WTC11 (cell line): ENCODE results near the gene PLTP. TPM values are rescaled to one million over a fixed set of nuclear protein-coding genes. Genes with fewer than 3 reads are reported as not detected.

Experiments
- ATAC-seq: fragments of 200-7000 bp; cut with Tn5 transposase; 2 replicates; pipeline ENCODE4 v1.10.0; 2021; ENCODE audit warnings: mild to moderate bottlenecking, moderate library complexity
- CTCF ChIA-PET: fragments of 300-600 bp; sonication (Branson Sonifier 250); formaldehyde crosslinking; loops from one replicate; lab custom pipeline; 2021; ENCODE audit warnings: antibody characterized with exemption; lab: Charles Lee
- POLR2A ChIA-PET: fragments of 350-600 bp; sonication (Branson Sonifier 250); formaldehyde crosslinking; loops from one replicate; lab custom pipeline; 2021; ENCODE audit warnings: antibody characterized with exemption; lab: Charles Lee
- DNase-seq: peaks from one replicate; pipeline ENCODE4 v3.0.0; 2021; ENCODE audit warnings: low spot score
- H3K27ac Mint-ChIP-seq: 2 replicates; pipeline ENCODE4 v1.8.0; 2021; ENCODE audit warnings: mixed read lengths
- H3K27me3 Mint-ChIP-seq: 2 replicates; pipeline ENCODE4 v1.8.0; 2021; ENCODE audit warnings: low read depth, mild to moderate bottlenecking, moderate library complexity, mixed read lengths
- H3K36me3 Mint-ChIP-seq: 2 replicates; pipeline ENCODE4 v1.8.0; 2021; ENCODE audit warnings: mixed read lengths
- H3K4me1 Mint-ChIP-seq: 2 replicates; pipeline ENCODE4 v1.8.0; 2022; ENCODE audit warnings: mixed read lengths
- H3K4me3 Mint-ChIP-seq: 2 replicates; pipeline ENCODE4 v1.8.0; 2021; ENCODE audit warnings: mild to moderate bottlenecking, moderate library complexity, mixed read lengths
- H3K9me3 Mint-ChIP-seq: 2 replicates; pipeline ENCODE4 v1.8.0; 2021; ENCODE audit warnings: mixed read lengths
- total RNA-seq: library from RNA; stranded (reverse); gene quantifications from 3 replicates; pipeline ENCODE4 v1.2.3, GENCODE V29; 2021
- TF ChIP-seq, protein P1 (sequence below): fragments of 200-600 bp; IDR thresholded peaks from 2 replicates; pipeline ENCODE4 v1.8.0; 2022; ENCODE audit warnings: antibody characterized with exemption
- TF ChIP-seq, protein P2 (sequence below): sonication (generic); formaldehyde crosslinking; IDR thresholded peaks from 2 replicates; pipeline ENCODE4 v1.8.0; 2023; ENCODE audit warnings: mild to moderate bottlenecking, missing genetic modification reagents

PLTP gene
- total RNA-seq, 1 experiment from 2014 or later = 109 TPM

DNA sequence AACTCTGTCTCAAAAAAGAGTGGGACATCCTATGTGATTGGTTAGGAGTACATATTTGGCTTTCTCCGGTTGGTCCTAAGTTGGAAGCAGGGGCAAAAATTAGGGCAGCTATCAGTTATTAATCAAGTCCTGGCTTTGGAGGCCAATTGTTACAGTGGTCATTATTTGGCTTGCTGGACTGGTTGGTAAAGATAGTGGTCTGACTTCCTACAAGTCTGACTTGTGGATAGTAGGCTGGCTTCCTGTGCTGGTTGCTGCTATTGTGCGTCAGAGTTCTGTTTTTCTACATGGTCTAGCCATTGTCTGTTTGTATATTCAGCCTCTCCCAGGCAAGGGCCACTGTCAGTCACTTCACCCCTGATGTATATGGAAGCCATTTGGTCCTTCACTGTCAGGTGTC lies 61.7 kb downstream of the PLTP start (continued):
- TF ChIP-seq, protein P1, sequence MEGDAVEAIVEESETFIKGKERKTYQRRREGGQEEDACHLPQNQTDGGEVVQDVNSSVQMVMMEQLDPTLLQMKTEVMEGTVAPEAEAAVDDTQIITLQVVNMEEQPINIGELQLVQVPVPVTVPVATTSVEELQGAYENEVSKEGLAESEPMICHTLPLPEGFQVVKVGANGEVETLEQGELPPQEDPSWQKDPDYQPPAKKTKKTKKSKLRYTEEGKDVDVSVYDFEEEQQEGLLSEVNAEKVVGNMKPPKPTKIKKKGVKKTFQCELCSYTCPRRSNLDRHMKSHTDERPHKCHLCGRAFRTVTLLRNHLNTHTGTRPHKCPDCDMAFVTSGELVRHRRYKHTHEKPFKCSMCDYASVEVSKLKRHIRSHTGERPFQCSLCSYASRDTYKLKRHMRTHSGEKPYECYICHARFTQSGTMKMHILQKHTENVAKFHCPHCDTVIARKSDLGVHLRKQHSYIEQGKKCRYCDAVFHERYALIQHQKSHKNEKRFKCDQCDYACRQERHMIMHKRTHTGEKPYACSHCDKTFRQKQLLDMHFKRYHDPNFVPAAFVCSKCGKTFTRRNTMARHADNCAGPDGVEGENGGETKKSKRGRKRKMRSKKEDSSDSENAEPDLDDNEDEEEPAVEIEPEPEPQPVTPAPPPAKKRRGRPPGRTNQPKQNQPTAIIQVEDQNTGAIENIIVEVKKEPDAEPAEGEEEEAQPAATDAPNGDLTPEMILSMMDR = no peak
- TF ChIP-seq, all 79 proteins: peak for 0

DNA sequence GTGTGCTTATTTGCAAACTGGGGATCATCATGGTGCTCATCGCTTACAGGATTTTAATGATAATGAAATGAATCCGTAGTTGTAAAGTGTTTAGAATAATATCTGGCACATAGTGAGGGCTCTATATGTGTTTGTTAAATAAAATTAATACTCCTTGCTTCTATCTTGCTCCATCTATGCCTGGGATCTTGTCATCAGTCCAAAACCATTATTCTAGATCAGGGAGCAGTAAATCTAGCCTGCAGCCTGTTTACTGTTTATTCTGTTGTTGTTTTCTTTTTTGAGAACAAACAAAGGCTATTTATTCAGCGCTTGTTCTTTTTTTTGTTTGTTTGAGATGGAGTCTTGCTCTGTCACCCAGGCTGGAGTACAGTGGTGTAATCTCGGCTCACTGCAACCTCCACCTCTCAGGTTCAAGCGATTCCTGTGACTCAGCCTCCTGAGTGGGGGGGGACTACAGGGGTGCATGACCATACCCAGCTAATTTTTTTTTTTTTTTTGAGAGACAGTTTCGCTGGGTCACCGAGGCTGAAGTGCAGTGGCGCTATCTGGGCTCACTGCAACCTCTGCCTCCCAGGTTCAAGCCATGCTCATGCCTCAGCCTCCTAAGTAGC lies 62.9 kb downstream of the PLTP start:
- CTCF ChIA-PET = interaction anchor here (2.0 kb wide), 1 partner anchor 41 kb away, joined by 4 read pairs; no protein-coding TSS in a partner anchor

More for the DNA sequence above, 62.9 kb downstream of the PLTP start:
- no peaks in the 10 kb centered on the region for H3K9me3 Mint-ChIP-seq
- H3K27me3 Mint-ChIP-seq = no peaks in the 10 kb centered on the region
- ATAC-seq (no peak), DNase-seq (no peak)
- peaks cover 28% of the 10 kb centered on the region for H3K4me1 Mint-ChIP-seq
- H3K4me3 Mint-ChIP-seq = no peak overlapping the region
- POLR2A ChIA-PET = interaction anchor here (0.7 kb wide), 1 partner anchor 18 kb away, joined by 7 read pairs; no protein-coding TSS in a partner anchor
- peaks cover 32% of the 10 kb centered on the region for H3K36me3 Mint-ChIP-seq
- TF ChIP-seq, protein P2, sequence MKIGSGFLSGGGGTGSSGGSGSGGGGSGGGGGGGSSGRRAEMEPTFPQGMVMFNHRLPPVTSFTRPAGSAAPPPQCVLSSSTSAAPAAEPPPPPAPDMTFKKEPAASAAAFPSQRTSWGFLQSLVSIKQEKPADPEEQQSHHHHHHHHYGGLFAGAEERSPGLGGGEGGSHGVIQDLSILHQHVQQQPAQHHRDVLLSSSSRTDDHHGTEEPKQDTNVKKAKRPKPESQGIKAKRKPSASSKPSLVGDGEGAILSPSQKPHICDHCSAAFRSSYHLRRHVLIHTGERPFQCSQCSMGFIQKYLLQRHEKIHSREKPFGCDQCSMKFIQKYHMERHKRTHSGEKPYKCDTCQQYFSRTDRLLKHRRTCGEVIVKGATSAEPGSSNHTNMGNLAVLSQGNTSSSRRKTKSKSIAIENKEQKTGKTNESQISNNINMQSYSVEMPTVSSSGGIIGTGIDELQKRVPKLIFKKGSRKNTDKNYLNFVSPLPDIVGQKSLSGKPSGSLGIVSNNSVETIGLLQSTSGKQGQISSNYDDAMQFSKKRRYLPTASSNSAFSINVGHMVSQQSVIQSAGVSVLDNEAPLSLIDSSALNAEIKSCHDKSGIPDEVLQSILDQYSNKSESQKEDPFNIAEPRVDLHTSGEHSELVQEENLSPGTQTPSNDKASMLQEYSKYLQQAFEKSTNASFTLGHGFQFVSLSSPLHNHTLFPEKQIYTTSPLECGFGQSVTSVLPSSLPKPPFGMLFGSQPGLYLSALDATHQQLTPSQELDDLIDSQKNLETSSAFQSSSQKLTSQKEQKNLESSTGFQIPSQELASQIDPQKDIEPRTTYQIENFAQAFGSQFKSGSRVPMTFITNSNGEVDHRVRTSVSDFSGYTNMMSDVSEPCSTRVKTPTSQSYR (CRISPR knock-in tag) = no peak
- H3K27ac Mint-ChIP-seq = peak overlapping the region; percentile 69; the same call in 1 of the 2 replicates

Other genes with a start within 250 kb of the PLTP start
- not detected in 3 replicates for gene WFDC11, start 241.9 kb downstream of the PLTP start, total RNA-seq
- gene WFDC13, start 210.1 kb downstream of the PLTP start, total RNA-seq = not detected in 3 replicates
- gene WFDC10B, start 207.1 kb downstream of the PLTP start, total RNA-seq = 0.42 to 0.62 TPM (median 0.53 TPM) in 3 replicates
- gene SPINT4, start 189.8 kb downstream of the PLTP start, total RNA-seq = not detected in 3 replicates
- gene WFDC3, start 120.3 kb downstream of the PLTP start, total RNA-seq = not detected in 3 replicates
- gene DNTTIP1, start 120.2 kb downstream of the PLTP start, total RNA-seq = 34.2 to 35.7 TPM (median 35.1 TPM) in 3 replicates
- gene UBE2C, start 99.5 kb downstream of the PLTP start, total RNA-seq = 249 to 251 TPM (median 249 TPM) in 3 replicates
- 2.7 to 3.6 TPM (median 3.0 TPM) in 3 replicates for gene TNNC2, start 84.8 kb downstream of the PLTP start, total RNA-seq
- gene SNX21, start 78.4 kb downstream of the PLTP start, total RNA-seq = 17.9 to 23.1 TPM (median 21.7 TPM) in 3 replicates
- 38.1 to 41.1 TPM (median 39.4 TPM) in 3 replicates for gene ACOT8, start 54.8 kb downstream of the PLTP start, total RNA-seq
- gene ZSWIM3, start 54.5 kb downstream of the PLTP start, total RNA-seq = 3.4 to 5.4 TPM (median 4.7 TPM) in 3 replicates
- 15.2 to 17.4 TPM (median 17.0 TPM) in 3 replicates for gene ZSWIM1, start 30.9 kb downstream of the PLTP start, total RNA-seq
- gene SPATA25, start 24.5 kb downstream of the PLTP start, total RNA-seq = 3.3 to 4.5 TPM (median 3.7 TPM) in 3 replicates
- 6.1 to 8.3 TPM (median 6.6 TPM) in 3 replicates for gene NEURL2, start 20.9 kb downstream of the PLTP start, total RNA-seq
- 44.2 to 48.3 TPM (median 47.2 TPM) in 3 replicates for gene CTSA, start 20.8 kb downstream of the PLTP start, total RNA-seq
- gene PCIF1, start 22.5 kb upstream of the PLTP start, total RNA-seq = 37.7 to 42.2 TPM (median 39.4 TPM) in 3 replicates
- 16.3 to 20.0 TPM (median 16.4 TPM) in 3 replicates for gene ZNF335, start 60.0 kb upstream of the PLTP start, total RNA-seq
- 5.8 to 7.1 TPM (median 5.8 TPM) in 3 replicates for gene MMP9, start 96.8 kb upstream of the PLTP start, total RNA-seq
- 6.6 to 8.5 TPM (median 7.2 TPM) in 3 replicates for gene SLC12A5, start 117.1 kb upstream of the PLTP start, total RNA-seq
- 16.5 to 20.5 TPM (median 16.5 TPM) in 3 replicates for gene NCOA5, start 177.8 kb upstream of the PLTP start, total RNA-seq
- gene CD40, start 206.2 kb upstream of the PLTP start, total RNA-seq = 12.9 to 15.3 TPM (median 14.8 TPM) in 3 replicates